Pancreas (tissue), 10 donors: ENCODE data around the gene AKR1D1. TPM values are rescaled to one million over a fixed set of nuclear protein-coding genes. Genes with fewer than 3 reads are reported as not detected.
"Not testable (repeated sequence)": the region's sequence is repeated elsewhere in the genome, so short reads cannot be mapped to it uniquely, and the experiment has no call there.

Experiments
- ATAC-seq, 4 donors: fragments of 200-7000 bp; cut with Tn5 transposase; one replicate each; pipeline versions ENCODE4 v1.8.0 to v1.9.1; 2020; ENCODE audit warnings: mild to moderate bottlenecking in 4 of 4, moderate library complexity in 4 of 4
- DNase-seq, 6 donors: peaks; one replicate each; pipeline ENCODE4 v3.0.0-alpha.2; 2020
- FAIRE-seq: peaks from 2 replicates; lab custom pipeline; 2012; peaks lifted over from hg19 to GRCh38; lab: Jason Lieb, UNC
- H3K27ac ChIP-seq, 4 donors: fragments of 200-600 bp; sonication (generic); 1 replicate in 3 of 4; 2 replicates in 1 of 4; pipeline versions ENCODE4 v1.5.0 to v1.8.0; 2020
- H3K27me3 ChIP-seq, 4 donors: fragments of 200-600 bp; one replicate each; pipeline ENCODE4 v1.8.0; 2021
- H3K36me3 ChIP-seq, 3 donors: fragments of 200-600 bp; sonication (generic) in 1 of 3; one replicate each; pipeline versions ENCODE4 v1.5.0 to v1.8.0; 2020 to 2021
- H3K4me1 ChIP-seq, 3 donors: fragments of 200-600 bp; one replicate each; pipeline ENCODE4 v1.8.0; 2021
- H3K4me3 ChIP-seq, 4 donors: fragments of 200-600 bp; sonication (generic) in 2 of 4; one replicate each; pipeline versions ENCODE4 v1.5.0 to v1.8.0; 2020 to 2021
- H3K9me3 ChIP-seq, 4 donors: fragments of 200-600 bp; one replicate each; pipeline ENCODE4 v1.8.0; 2021
- CTCF ChIP-seq, 4 donors: fragments of 200-600 bp; sonication (generic) in 3 of 4; IDR thresholded peaks; one replicate each; pipeline versions ENCODE4 v1.5.0 to v1.8.0; 2021; ENCODE audit warnings: antibody characterized with exemption in 4 of 4
- WGBS, 2 donors: extraction: QIAGEN DNeasy Blood & Tissue Kit; methylation state at CpG; one replicate each; pipeline ENCODE4 v1.1.7; 2013; 5-methylcytosine and 5-hydroxymethylcytosine counted together
- intact Hi-C, 3 donors: fragments of 100-400 bp; cut with DNase I; formaldehyde crosslinking; loops; one replicate each; pipeline versions ENCODE4 v1.11.1 to v1.14.2; 2022
- polyA plus RNA-seq, 2 donors: library from polyadenylated mRNA; stranded (reverse); fragments of 200-250 nt; gene quantifications; one replicate each; pipeline ENCODE4 v1.2.3, GENCODE V29; 2013
- total RNA-seq, 6 donors: library from RNA; stranded (reverse); fragmentation: NEBNext Ultra II Directional in 4 of 6; extraction: Animal tissue kit (Norgen Biotek cat#: 25700) in 4 of 6; gene quantifications; one replicate each; pipeline versions ENCODE4 v1.2.1 to v1.2.4, GENCODE V29; 2021 to 2023
- donor health status: healthy with polysubstance abuse.
- donor health status: DM: no; HTN: no; CAD: no; lungs with moderate emphysema.
- donor health status: DM: no; HTN: no; CAD: no.
- donor health status: control.
- donor health status: control.
- donor health status: Bipolar disorder and iron deficiency.
- donor health status: DM: yes; HTN: yes; CAD: no.
- donor health status: DM: no; HTN: no; CAD: no.
- donor health status: DM: no; HTN: no; CAD: no.
- donor health status: DM: yes; HTN: yes; CAD: no.

Gene AKR1D1
- total and polyA plus RNA-seq, 8 donors, result 0.02 to 0.28 TPM; not detected in 6

GRCh38 chr7:138089080-138089901, 13.0 kb downstream of the AKR1D1 start:
- H3K27ac ChIP-seq, result no peak overlapping the region
- H3K36me3 ChIP-seq, result no peaks in the 10 kb centered on the region
- WGBS, 2 donors, result 85 to 90% methylated on average over 9 of the region's 9 CpGs
- no peak for TF ChIP-seq CTCF (IDR thresholded peaks at IDR 0.05)
- ATAC-seq (no peak), DNase-seq (no peak), FAIRE-seq (no peak)
- no peak overlapping the region for H3K4me3 ChIP-seq
- H3K4me1 ChIP-seq, result no peaks in the 10 kb centered on the region
- intact Hi-C loops, result no loop called here
- H3K27me3 ChIP-seq, result no peaks in the 10 kb centered on the region
- H3K9me3 ChIP-seq, result no peaks in the 10 kb centered on the region

GRCh38 chr7:138091032-138091431, 14.8 kb downstream of the AKR1D1 start:
- H3K4me3 ChIP-seq, result no peak overlapping the region
- no peak for TF ChIP-seq CTCF (IDR thresholded peaks at IDR 0.05)
- FAIRE-seq (no peak), DNase-seq (no peak), ATAC-seq (no peak)
- no peaks in the 10 kb centered on the region for H3K27me3 ChIP-seq
- no peaks in the 10 kb centered on the region for H3K9me3 ChIP-seq
- intact Hi-C loops, result no loop called here
- WGBS, 2 donors, result 74 to 79% methylated on average over 3 of the region's 3 CpGs
- no peaks in the 10 kb centered on the region for H3K36me3 ChIP-seq
- no peaks in the 10 kb centered on the region for H3K4me1 ChIP-seq
- H3K27ac ChIP-seq, result no peak overlapping the region

- H3K36me3 ChIP-seq, intact Hi-C loops, FAIRE-seq, DNase-seq, ATAC-seq, H3K27ac ChIP-seq, H3K4me3 ChIP-seq, H3K9me3 ChIP-seq, H3K27me3 ChIP-seq, H3K4me1 ChIP-seq: not testable (repeated sequence)
- 76 to 89% methylated on average over 2 of the region's 2 CpGs for WGBS, 2 donors
These were observed 15.6 kb downstream of the AKR1D1 start for GRCh38 chr7:138091840-138092239.

- Histone ChIP-seq H3K36me3 (no peaks in the 10 kb centered on the region), H3K9me3 (no peaks in the 10 kb centered on the region), H3K27me3 (no peaks in the 10 kb centered on the region), H3K4me1 (no peaks in the 10 kb centered on the region), H3K27ac (no peak overlapping the region), H3K4me3 (no peak overlapping the region)
- ATAC-seq (no peak), FAIRE-seq (no peak), DNase-seq (no peak)
- intact Hi-C loops, result no loop called here
- 65 to 71% methylated on average over 6 of the region's 6 CpGs for WGBS, 2 donors
- no peak for TF ChIP-seq CTCF (IDR thresholded peaks at IDR 0.05)
These were observed 16.3 kb downstream of the AKR1D1 start for GRCh38 chr7:138092486-138093028.

- intact Hi-C loops, result no loop called here
- Histone ChIP-seq H3K36me3 (no peaks in the 10 kb centered on the region), H3K27ac (no peak overlapping the region), H3K9me3 (no peaks in the 10 kb centered on the region), H3K4me1 (no peaks in the 10 kb centered on the region), H3K27me3 (no peaks in the 10 kb centered on the region), H3K4me3 (no peak overlapping the region)
- ATAC-seq, result no peak
- FAIRE-seq, result no peak
- no peak for TF ChIP-seq CTCF (IDR thresholded peaks at IDR 0.05)
- WGBS, 2 donors, result 74% methylated on average over 8 of the region's 8 CpGs
- DNase-seq, result no peak
These were observed 20.0 kb downstream of the AKR1D1 start for GRCh38 chr7:138095972-138096935.
